Measurements from ENCODE around the gene SOX6.

DNA sequence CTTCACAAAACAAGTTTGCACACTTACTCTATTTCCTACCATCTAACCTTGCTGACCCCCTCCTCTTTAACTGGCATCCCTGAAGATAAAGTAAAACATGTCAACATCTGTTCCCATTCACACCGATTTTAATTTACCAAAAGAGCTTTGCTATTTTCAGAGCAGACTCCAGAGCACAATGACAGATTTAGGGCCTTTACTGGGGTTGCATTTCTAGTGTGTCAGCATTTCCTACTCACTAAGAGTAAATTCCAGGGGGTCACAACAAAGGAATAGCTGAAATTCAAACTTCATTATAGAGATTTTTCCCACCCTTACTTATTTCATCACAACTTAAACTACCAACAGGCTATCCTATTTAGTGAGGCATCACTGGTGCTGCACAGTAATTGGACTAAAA lies 60.8 kb downstream of the SOX6 start:
- TF ChIP-seq, protein P1, sequence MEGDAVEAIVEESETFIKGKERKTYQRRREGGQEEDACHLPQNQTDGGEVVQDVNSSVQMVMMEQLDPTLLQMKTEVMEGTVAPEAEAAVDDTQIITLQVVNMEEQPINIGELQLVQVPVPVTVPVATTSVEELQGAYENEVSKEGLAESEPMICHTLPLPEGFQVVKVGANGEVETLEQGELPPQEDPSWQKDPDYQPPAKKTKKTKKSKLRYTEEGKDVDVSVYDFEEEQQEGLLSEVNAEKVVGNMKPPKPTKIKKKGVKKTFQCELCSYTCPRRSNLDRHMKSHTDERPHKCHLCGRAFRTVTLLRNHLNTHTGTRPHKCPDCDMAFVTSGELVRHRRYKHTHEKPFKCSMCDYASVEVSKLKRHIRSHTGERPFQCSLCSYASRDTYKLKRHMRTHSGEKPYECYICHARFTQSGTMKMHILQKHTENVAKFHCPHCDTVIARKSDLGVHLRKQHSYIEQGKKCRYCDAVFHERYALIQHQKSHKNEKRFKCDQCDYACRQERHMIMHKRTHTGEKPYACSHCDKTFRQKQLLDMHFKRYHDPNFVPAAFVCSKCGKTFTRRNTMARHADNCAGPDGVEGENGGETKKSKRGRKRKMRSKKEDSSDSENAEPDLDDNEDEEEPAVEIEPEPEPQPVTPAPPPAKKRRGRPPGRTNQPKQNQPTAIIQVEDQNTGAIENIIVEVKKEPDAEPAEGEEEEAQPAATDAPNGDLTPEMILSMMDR (IDR thresholded peaks at IDR 0.05; ENCODE audit: low read length), result no peak
- TF ChIP-seq EZH2 (IDR thresholded peaks at IDR 0.05; ENCODE audit: borderline replicate concordance, low read length), result no peak
